SJCRH30 (cell line): ENCODE data around the gene TTYH1. TPM values are rescaled to one million over a fixed set of nuclear protein-coding genes. Genes with fewer than 3 reads are reported as not detected.
"Not testable (repeated sequence)": the region's sequence is repeated elsewhere in the genome, so short reads cannot be mapped to it uniquely, and the experiment has no call there.

Experiments
- DNase-seq, 2 experiments: peaks; one replicate each; pipeline ENCODE4 v3.0.0-alpha.2; 2015 to 2020
- H3K27ac ChIP-seq: fragments of 250-450 bp; sonication (Bioruptor Pico); 2 replicates; pipeline ENCODE4 v1.5.1; 2020; ENCODE audit warnings: mild to moderate bottlenecking, moderate library complexity
- H3K27me3 ChIP-seq: fragments of 250-450 bp; sonication (Bioruptor Pico); 2 replicates; pipeline ENCODE4 v1.5.1; 2020; ENCODE audit warnings: mild to moderate bottlenecking, moderate library complexity
- H3K36me3 ChIP-seq: fragments of 250-450 bp; sonication (Bioruptor Pico); 2 replicates; pipeline ENCODE4 v1.5.1; 2020; ENCODE audit warnings: mild to moderate bottlenecking, moderate library complexity
- H3K4me1 ChIP-seq: fragments of 250-450 bp; sonication (Bioruptor Pico); 2 replicates; pipeline ENCODE4 v1.5.1; 2020; ENCODE audit warnings: mild to moderate bottlenecking, moderate library complexity
- H3K4me3 ChIP-seq: fragments of 250-450 bp; sonication (Bioruptor Pico); 2 replicates; pipeline ENCODE4 v1.5.1; 2020; ENCODE audit warnings: mild to moderate bottlenecking, moderate library complexity
- H3K9me3 ChIP-seq: fragments of 250-450 bp; sonication (Bioruptor Pico); replicated peaks from 2 replicates; pipeline ENCODE4 v1.5.1; 2020; ENCODE audit warnings: mild to moderate bottlenecking, moderate library complexity
- total RNA-seq: library from RNA; depleted of rRNA; stranded (reverse); fragments of >200 nt; shearing (Covaris generic); gene quantifications from 2 replicates; pipeline ENCODE4 v1.2.3, GENCODE V29; 2014; rRNA removed

The TTYH1 gene
- not detected in 2 replicates for total RNA-seq

GRCh38 chr19:54415208-54415900 lies at the start of gene TTYH1:
Gene TTYH1, plus strand, starts transcription at chr19:54415464. Its CDS starts 89 bp downstream, at chr19:54415553.
- no peak for DNase-seq
- Histone ChIP-seq H3K4me3 (no peak within 1 kb of the TSS), H3K36me3 (no peaks in the 10 kb centered on the region), H3K27ac (no peak within 1 kb of the TSS), H3K27me3 (peaks cover 10% of the 10 kb centered on the region), H3K9me3 (no peaks in the 10 kb centered on the region), H3K4me1 (no peaks in the 10 kb centered on the region)

GRCh38 chr19:54365798-54366197 lies 49.5 kb upstream of the TTYH1 start:
- not testable (repeated sequence) for DNase-seq, H3K4me1 ChIP-seq, H3K27ac ChIP-seq, H3K9me3 ChIP-seq, H3K27me3 ChIP-seq, H3K36me3 ChIP-seq, H3K4me3 ChIP-seq

- no peaks in the 10 kb centered on the region; the same call in 1 of the 2 replicates for H3K27me3 ChIP-seq
- H3K4me1 ChIP-seq, result no peaks in the 10 kb centered on the region
- H3K36me3 ChIP-seq, result no peaks in the 10 kb centered on the region
- H3K4me3 ChIP-seq, result no peak overlapping the region
- H3K27ac ChIP-seq, result no peak overlapping the region
- no peaks in the 10 kb centered on the region for H3K9me3 ChIP-seq
- DNase-seq, result no peak
Observed at GRCh38 chr19:54366811-54367210, 48.5 kb upstream of the TTYH1 start.

GRCh38 chr19:54369082-54369687 lies 46.1 kb upstream of the TTYH1 start:
- no peaks in the 10 kb centered on the region for H3K36me3 ChIP-seq
- H3K27me3 ChIP-seq, result no peaks in the 10 kb centered on the region; the same call in 1 of the 2 replicates
- H3K9me3 ChIP-seq, result no peaks in the 10 kb centered on the region
- no peaks in the 10 kb centered on the region for H3K4me1 ChIP-seq
- no peak overlapping the region for H3K4me3 ChIP-seq
- DNase-seq, result no peak
- no peak overlapping the region for H3K27ac ChIP-seq

GRCh38 chr19:54369688-54370433 lies 45.4 kb upstream of the TTYH1 start:
- not testable (repeated sequence) for H3K4me3 ChIP-seq, H3K4me1 ChIP-seq, DNase-seq, H3K36me3 ChIP-seq, H3K27me3 ChIP-seq, H3K9me3 ChIP-seq, H3K27ac ChIP-seq

GRCh38 chr19:54370434-54370796 lies 44.8 kb upstream of the TTYH1 start:
- H3K4me1 ChIP-seq, H3K27ac ChIP-seq, H3K36me3 ChIP-seq, DNase-seq, H3K27me3 ChIP-seq, H3K9me3 ChIP-seq, H3K4me3 ChIP-seq: not testable (repeated sequence)

GRCh38 chr19:54371453-54371852 lies 43.8 kb upstream of the TTYH1 start:
- not testable (repeated sequence) for H3K4me3 ChIP-seq, DNase-seq, H3K4me1 ChIP-seq, H3K27me3 ChIP-seq, H3K9me3 ChIP-seq, H3K27ac ChIP-seq, H3K36me3 ChIP-seq

- Histone ChIP-seq H3K4me1 (no peaks in the 10 kb centered on the region), H3K27me3 (no peaks in the 10 kb centered on the region; the same call in 1 of the 2 replicates), H3K4me3 (no peak overlapping the region), H3K27ac (no peak overlapping the region), H3K36me3 (no peaks in the 10 kb centered on the region), H3K9me3 (no peaks in the 10 kb centered on the region)
- no peak for DNase-seq
Observed at GRCh38 chr19:54373781-54374631, 41.3 kb upstream of the TTYH1 start.

GRCh38 chr19:54375181-54375938 lies 39.9 kb upstream of the TTYH1 start:
- not testable (repeated sequence) for H3K4me3 ChIP-seq, H3K27me3 ChIP-seq, H3K4me1 ChIP-seq, H3K9me3 ChIP-seq, DNase-seq, H3K36me3 ChIP-seq, H3K27ac ChIP-seq

- DNase-seq, result no peak
- no peaks in the 10 kb centered on the region for H3K27me3 ChIP-seq
- H3K4me1 ChIP-seq, result no peaks in the 10 kb centered on the region
- H3K27ac ChIP-seq, result no peak overlapping the region
- H3K4me3 ChIP-seq, result no peak overlapping the region
- H3K9me3 ChIP-seq, result no peaks in the 10 kb centered on the region
- H3K36me3 ChIP-seq, result no peaks in the 10 kb centered on the region
Observed at GRCh38 chr19:54376610-54377285, 38.5 kb upstream of the TTYH1 start.

GRCh38 chr19:54379187-54379678 lies 36.0 kb upstream of the TTYH1 start:
- H3K9me3 ChIP-seq, result no peaks in the 10 kb centered on the region
- H3K27me3 ChIP-seq, result no peaks in the 10 kb centered on the region
- H3K4me3 ChIP-seq, result no peak overlapping the region
- DNase-seq, result no peak
- no peaks in the 10 kb centered on the region for H3K36me3 ChIP-seq
- no peaks in the 10 kb centered on the region for H3K4me1 ChIP-seq
- H3K27ac ChIP-seq, result no peak overlapping the region

- Histone ChIP-seq H3K4me3 (no peak overlapping the region), H3K4me1 (no peaks in the 10 kb centered on the region)
Observed at GRCh38 chr19:54380897-54381296, 34.4 kb upstream of the TTYH1 start.

GRCh38 chr19:54382041-54382440 lies 33.2 kb upstream of the TTYH1 start:
- H3K4me3 ChIP-seq, H3K36me3 ChIP-seq, DNase-seq, H3K4me1 ChIP-seq, H3K9me3 ChIP-seq, H3K27ac ChIP-seq, H3K27me3 ChIP-seq: not testable (repeated sequence)

More at GRCh38 chr19:54380897-54381296, 34.4 kb upstream of the TTYH1 start:
- DNase-seq, result no peak
- Histone ChIP-seq H3K27ac (no peak overlapping the region), H3K9me3 (no peaks in the 10 kb centered on the region), H3K36me3 (no peaks in the 10 kb centered on the region), H3K27me3 (no peaks in the 10 kb centered on the region)
